Calu3 (cell line): Measurements from ENCODE around the gene RCAN1. TPM values are rescaled to one million over a fixed set of nuclear protein-coding genes. Genes with fewer than 3 reads are reported as not detected.
A peak's percentile ranks its signal among the peaks of the same experiment; 100 is the strongest.
"Not testable (repeated sequence)": the region's sequence is repeated elsewhere in the genome, so short reads cannot be mapped to it uniquely, and the experiment has no call there.

Experiments
- BruUV-seq: library from RNA; stranded (reverse); fragments of 400-500 nt; replicated peaks from 2 replicates; lab custom pipeline; 2021; lab: Mats Ljungman, UMichigan
- CTCF ChIA-PET: fragments of 300-600 bp; sonication (Branson Sonifier 250); formaldehyde crosslinking; loops from one replicate; lab custom pipeline; 2022; ENCODE audit warnings: antibody characterized with exemption; lab: Charles Lee
- DNase-seq: peaks from one replicate; pipeline ENCODE4 v3.0.0; 2022
- H3K27ac Mint-ChIP-seq: one replicate; pipeline ENCODE4 v1.8.0; 2022; ENCODE audit warnings: mixed read lengths; ENCODE audit not compliant: unreplicated experiment
- H3K27me3 Mint-ChIP-seq: one replicate; pipeline ENCODE4 v1.8.0; 2022; ENCODE audit warnings: mixed read lengths; ENCODE audit not compliant: unreplicated experiment
- H3K36me3 Mint-ChIP-seq: one replicate; pipeline ENCODE4 v1.8.0; 2022; ENCODE audit warnings: mild to moderate bottlenecking, moderate library complexity, mixed read lengths; ENCODE audit not compliant: insufficient read depth, unreplicated experiment
- H3K4me1 Mint-ChIP-seq: one replicate; pipeline ENCODE4 v1.8.0; 2022; ENCODE audit warnings: mild to moderate bottlenecking, low read depth, mixed read lengths; ENCODE audit not compliant: unreplicated experiment
- H3K4me3 Mint-ChIP-seq: one replicate; pipeline ENCODE4 v1.8.0; 2022; ENCODE audit warnings: mild to moderate bottlenecking, low read depth, moderate library complexity, mixed read lengths; ENCODE audit not compliant: unreplicated experiment
- H3K9me3 Mint-ChIP-seq: one replicate; pipeline ENCODE4 v1.8.0; 2022; ENCODE audit warnings: low read depth, mixed read lengths; ENCODE audit not compliant: unreplicated experiment
- intact Hi-C: fragments of 100-400 bp; cut with micrococcal nuclease; formaldehyde crosslinking; loops from one replicate; pipeline ENCODE4 v1.10.0; 2022; ENCODE audit not compliant: unreplicated experiment
- total RNA-seq: library from RNA; stranded (reverse); gene quantifications from 2 replicates; pipeline ENCODE4 v1.2.3, GENCODE V29; 2022
- TF ChIP-seq, protein P1 (sequence below): fragments of 200-600 bp; IDR thresholded peaks from one replicate; pipeline ENCODE4 v1.8.0; 2022; ENCODE audit warnings: antibody characterized with exemption; ENCODE audit not compliant: unreplicated experiment

RCAN1 gene
- total RNA-seq, 1 experiment from 2014 or later = 25.4 TPM

DNA sequence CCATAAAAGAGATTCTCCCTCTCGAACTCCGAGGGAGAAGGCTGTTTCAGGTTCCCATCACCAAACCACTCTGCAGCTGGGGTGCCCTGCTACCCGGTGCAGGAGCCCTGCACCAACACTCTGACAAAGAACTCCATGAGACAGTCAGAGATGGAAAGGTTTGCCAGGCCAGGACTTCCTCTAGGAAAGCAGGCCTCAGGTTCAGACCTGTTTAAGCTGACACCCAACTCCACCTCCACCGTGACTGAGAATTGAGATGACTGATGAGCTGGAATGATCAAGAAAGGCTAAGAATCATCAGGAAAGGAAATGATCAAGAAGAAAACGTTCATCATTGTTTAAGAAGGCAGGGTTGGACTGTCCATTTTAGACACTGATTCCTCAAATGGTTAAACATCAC is 56.7 kb downstream of the RCAN1 start:
- peaks cover under 1% of the 10 kb centered on the region for H3K4me1 Mint-ChIP-seq
- no peak for DNase-seq
- H3K36me3 Mint-ChIP-seq = no peaks in the 10 kb centered on the region
- no peak overlapping the region for H3K4me3 Mint-ChIP-seq
- CTCF ChIA-PET = no interaction called here
- intact Hi-C loops = no loop called here
- H3K9me3 Mint-ChIP-seq = peaks cover 4% of the 10 kb centered on the region
- H3K27ac Mint-ChIP-seq = no peak overlapping the region
- TF ChIP-seq, protein P1, sequence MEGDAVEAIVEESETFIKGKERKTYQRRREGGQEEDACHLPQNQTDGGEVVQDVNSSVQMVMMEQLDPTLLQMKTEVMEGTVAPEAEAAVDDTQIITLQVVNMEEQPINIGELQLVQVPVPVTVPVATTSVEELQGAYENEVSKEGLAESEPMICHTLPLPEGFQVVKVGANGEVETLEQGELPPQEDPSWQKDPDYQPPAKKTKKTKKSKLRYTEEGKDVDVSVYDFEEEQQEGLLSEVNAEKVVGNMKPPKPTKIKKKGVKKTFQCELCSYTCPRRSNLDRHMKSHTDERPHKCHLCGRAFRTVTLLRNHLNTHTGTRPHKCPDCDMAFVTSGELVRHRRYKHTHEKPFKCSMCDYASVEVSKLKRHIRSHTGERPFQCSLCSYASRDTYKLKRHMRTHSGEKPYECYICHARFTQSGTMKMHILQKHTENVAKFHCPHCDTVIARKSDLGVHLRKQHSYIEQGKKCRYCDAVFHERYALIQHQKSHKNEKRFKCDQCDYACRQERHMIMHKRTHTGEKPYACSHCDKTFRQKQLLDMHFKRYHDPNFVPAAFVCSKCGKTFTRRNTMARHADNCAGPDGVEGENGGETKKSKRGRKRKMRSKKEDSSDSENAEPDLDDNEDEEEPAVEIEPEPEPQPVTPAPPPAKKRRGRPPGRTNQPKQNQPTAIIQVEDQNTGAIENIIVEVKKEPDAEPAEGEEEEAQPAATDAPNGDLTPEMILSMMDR = no peak
- no peaks in the 10 kb centered on the region for H3K27me3 Mint-ChIP-seq
- no TSS peak for BruUV-seq

DNA sequence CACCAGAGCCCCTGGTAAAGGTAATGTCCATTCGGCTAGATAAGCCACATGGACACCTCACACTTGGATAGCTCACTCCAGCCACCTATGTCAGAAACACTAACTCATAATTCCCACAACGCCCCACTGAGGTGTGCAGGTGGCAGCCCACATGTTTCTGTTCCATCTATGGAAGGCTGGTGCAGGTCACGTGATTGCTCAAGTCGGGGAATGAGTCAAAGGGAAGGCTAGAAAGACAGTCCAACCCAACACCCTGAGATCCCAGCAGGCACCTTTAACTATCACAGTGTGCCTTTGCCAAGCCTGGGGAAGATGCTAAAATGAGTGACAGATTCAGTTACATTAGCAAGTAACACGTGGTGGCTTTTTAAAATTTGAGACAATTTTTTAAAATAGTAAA is 57.7 kb downstream of the RCAN1 start:
- TF ChIP-seq, protein P1 = no peak
- Mint-ChIP-seq H3K27me3 (no peaks in the 10 kb centered on the region), H3K4me3 (no peak overlapping the region), H3K4me1 (peaks cover 7% of the 10 kb centered on the region), H3K36me3 (no peaks in the 10 kb centered on the region), H3K9me3 (peaks cover 4% of the 10 kb centered on the region), H3K27ac (no peak overlapping the region)
- CTCF ChIA-PET = no interaction called here
- intact Hi-C loops = no loop called here
- no TSS peak for BruUV-seq
- no peak for DNase-seq

DNA sequence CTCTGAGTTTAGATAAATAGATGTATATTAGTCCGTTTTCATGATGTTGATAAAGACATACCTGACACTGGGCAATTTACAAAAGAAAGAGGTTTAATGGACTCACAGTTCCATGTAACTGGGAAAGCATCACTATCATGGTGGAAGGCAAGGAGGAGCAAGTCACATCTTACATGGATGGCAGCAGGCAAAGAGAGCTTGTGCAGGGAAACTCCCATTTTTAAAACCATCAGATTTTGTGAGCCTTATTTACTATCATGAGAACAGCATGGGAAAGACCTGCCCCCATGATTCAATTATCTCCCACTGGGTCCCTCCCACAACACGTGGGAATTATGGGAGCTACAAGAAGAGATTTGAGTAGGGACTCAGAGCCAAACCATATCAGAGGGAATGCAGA is 60.2 kb downstream of the RCAN1 start:
- H3K27ac Mint-ChIP-seq = peak overlapping the region; percentile 42
- H3K4me3 Mint-ChIP-seq, DNase-seq, H3K36me3 Mint-ChIP-seq, H3K9me3 Mint-ChIP-seq, H3K27me3 Mint-ChIP-seq, intact Hi-C loops, BruUV-seq, H3K4me1 Mint-ChIP-seq, CTCF ChIA-PET: not testable (repeated sequence)

DNA sequence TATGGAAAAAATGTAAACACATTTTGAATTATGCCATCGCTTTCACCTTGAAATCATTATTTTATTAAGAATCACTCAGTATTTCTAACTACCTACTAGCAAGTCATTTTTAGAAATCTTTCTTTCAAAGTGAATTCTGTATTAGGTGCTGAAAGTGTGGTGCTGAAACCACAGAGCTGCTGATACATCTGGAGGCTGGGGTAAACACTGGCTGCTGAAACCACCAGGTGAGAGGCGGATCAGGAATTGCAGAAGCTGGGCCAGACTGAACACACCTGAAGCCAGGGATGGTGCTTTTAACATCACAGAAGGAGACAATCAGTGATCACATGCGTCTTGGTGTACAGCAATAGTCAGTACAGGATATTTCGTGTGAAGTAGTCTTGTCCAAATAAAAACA is 60.7 kb downstream of the RCAN1 start:
- DNase-seq = no peak
- no peak overlapping the region for H3K4me3 Mint-ChIP-seq
- BruUV-seq = no TSS peak
- CTCF ChIA-PET = no interaction called here
- H3K36me3 Mint-ChIP-seq = no peaks in the 10 kb centered on the region
- peak overlapping the region; percentile 42 for H3K27ac Mint-ChIP-seq
- intact Hi-C loops = no loop called here
- TF ChIP-seq, protein P1 = no peak
- H3K4me1 Mint-ChIP-seq = peaks cover 9% of the 10 kb centered on the region
- no peaks in the 10 kb centered on the region for H3K27me3 Mint-ChIP-seq
- H3K9me3 Mint-ChIP-seq = peaks cover 4% of the 10 kb centered on the region

DNA sequence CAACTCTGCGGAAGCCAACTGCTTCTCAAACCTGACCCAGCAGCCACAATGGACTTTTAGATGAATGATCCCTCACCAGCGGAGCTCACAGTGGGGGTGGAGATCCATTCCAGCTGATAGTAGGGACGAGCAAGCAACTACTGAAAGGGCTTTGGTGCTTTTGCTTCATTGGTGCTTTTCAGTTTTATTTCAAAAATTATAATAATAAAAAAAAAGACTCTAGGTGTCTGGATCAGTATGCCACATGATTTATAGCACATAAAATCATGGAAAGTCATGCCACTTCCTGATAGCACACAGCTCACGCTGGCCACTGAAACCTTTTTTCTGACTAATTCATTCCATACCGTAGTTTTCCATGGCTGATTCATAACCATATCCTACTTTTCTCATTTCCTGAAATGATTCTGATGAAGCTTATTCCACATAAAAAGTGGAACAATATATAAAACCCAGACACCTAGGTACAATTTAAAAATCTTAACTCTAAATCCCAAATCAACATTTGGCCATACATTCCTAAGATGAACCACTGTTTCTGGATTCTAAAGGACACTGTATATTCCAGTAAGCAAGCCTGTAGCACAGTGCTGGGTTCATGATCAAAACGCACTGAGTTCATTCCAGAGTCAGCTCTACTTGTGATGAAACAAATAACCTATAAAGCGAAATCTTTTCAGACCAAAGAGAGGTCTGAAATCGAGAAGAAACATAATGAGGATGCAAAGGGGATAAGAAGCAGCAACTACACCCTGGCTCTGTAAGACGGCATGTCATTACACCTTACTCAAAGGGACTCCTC is 61.6 kb downstream of the RCAN1 start:
- H3K27me3 Mint-ChIP-seq = no peaks in the 10 kb centered on the region
- H3K4me3 Mint-ChIP-seq = no peak overlapping the region
- TF ChIP-seq, protein P1 = no peak
- no peak for DNase-seq
- CTCF ChIA-PET = interaction anchor here (0.9 kb wide), 1 partner anchor 30 kb away, joined by 3 read pairs; no protein-coding TSS in a partner anchor
- no peak overlapping the region for H3K27ac Mint-ChIP-seq
- peaks cover 15% of the 10 kb centered on the region for H3K4me1 Mint-ChIP-seq
- peaks cover 4% of the 10 kb centered on the region for H3K9me3 Mint-ChIP-seq
- no peaks in the 10 kb centered on the region for H3K36me3 Mint-ChIP-seq
- no TSS peak for BruUV-seq
- intact Hi-C loops = no loop called here
